ENCODE measurements around the gene C3orf49. TPM values are rescaled to one million over a fixed set of nuclear protein-coding genes. Genes with fewer than 3 reads are reported as not detected.
A peak's percentile ranks its signal among the peaks of the same experiment; 100 is the strongest.

Gene C3orf49
- total RNA-seq, 1 experiment from 2014 or later, result not detected

DNA sequence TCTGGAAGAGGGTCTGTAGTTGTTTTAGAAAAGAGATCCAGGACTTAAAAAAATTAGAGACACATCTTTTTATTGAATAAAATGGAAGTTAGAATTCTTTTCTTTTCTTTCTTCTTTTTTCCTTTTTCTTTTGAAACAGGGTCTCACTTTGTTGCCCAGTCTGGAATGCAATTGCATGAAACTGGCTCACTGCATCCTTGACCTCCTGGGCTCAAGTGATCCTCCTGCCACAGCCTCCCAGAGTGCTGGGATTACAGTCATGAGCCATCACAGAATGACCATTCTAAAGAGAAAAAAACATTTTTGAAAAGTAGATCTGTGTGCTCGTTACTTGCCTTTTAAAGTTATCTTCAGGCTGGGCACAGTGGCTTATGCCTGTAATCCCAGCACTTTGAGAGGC, 48.1 kb downstream of the C3orf49 start:
- no TSS peak for BruUV-seq (replicated peaks)
- Mint-ChIP-seq H3K36me3 (ENCODE audit: insufficient read depth, unreplicated experiment) (peaks cover 27% of the 10 kb centered on the region), H3K27ac (ENCODE audit: unreplicated experiment) (no peak overlapping the region), H3K27me3 (ENCODE audit: unreplicated experiment) (no peaks in the 10 kb centered on the region), H3K4me1 (ENCODE audit: low read depth, unreplicated experiment) (peaks cover 21% of the 10 kb centered on the region), H3K4me3 (ENCODE audit: low read depth, unreplicated experiment) (no peak overlapping the region), H3K9me3 (ENCODE audit: low read depth, unreplicated experiment) (no peaks in the 10 kb centered on the region)
- intact Hi-C loops (cut with micrococcal nuclease; ENCODE audit: unreplicated experiment), result loop anchor here (5.0 to 10.0 kb wide), 2 partner anchors 45 to 98 kb away; partner anchors contain the start of gene SCAANT1
- CTCF ChIA-PET, result no interaction called here
- TF ChIP-seq, protein P1, sequence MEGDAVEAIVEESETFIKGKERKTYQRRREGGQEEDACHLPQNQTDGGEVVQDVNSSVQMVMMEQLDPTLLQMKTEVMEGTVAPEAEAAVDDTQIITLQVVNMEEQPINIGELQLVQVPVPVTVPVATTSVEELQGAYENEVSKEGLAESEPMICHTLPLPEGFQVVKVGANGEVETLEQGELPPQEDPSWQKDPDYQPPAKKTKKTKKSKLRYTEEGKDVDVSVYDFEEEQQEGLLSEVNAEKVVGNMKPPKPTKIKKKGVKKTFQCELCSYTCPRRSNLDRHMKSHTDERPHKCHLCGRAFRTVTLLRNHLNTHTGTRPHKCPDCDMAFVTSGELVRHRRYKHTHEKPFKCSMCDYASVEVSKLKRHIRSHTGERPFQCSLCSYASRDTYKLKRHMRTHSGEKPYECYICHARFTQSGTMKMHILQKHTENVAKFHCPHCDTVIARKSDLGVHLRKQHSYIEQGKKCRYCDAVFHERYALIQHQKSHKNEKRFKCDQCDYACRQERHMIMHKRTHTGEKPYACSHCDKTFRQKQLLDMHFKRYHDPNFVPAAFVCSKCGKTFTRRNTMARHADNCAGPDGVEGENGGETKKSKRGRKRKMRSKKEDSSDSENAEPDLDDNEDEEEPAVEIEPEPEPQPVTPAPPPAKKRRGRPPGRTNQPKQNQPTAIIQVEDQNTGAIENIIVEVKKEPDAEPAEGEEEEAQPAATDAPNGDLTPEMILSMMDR (IDR thresholded peaks at IDR 0.05; ENCODE audit: unreplicated experiment), result no peak
- no peak for DNase-seq

DNA sequence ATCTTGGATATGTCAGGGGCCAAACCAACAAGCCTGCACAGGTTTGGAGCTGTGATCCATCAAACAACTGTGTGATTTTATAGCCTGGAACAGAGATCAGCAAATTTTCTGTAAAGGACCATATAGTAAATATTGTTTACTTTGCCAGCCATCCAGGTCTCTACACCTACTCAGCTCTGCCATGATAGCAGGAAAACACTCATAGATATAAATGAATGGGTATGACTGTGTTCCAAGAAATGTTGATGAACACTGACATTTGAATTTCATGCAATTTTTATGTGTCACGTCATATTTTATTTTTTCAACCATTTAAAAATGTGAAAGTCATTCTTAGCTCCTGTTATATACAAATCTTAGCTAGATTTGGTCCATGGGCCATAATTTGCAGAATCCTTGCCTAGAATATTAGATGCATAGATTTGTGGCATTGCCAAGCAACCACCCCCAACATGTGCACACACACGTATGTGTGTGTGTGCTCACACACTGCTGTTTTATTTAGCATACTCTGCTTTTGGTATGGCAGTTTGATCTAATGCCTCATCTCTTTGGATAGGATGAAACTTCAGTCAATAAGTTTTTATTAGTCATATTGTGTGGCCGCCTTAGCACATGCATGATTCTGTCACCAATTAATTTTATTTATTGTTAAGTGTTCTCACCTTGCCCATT, 51.0 kb downstream of the C3orf49 start:
- Mint-ChIP-seq H3K9me3 (ENCODE audit: low read depth, unreplicated experiment) (no peaks in the 10 kb centered on the region), H3K36me3 (ENCODE audit: insufficient read depth, unreplicated experiment) (peaks cover 4% of the 10 kb centered on the region), H3K4me1 (ENCODE audit: low read depth, unreplicated experiment) (peaks cover 11% of the 10 kb centered on the region), H3K27me3 (ENCODE audit: unreplicated experiment) (no peaks in the 10 kb centered on the region), H3K27ac (ENCODE audit: unreplicated experiment) (no peak overlapping the region), H3K4me3 (ENCODE audit: low read depth, unreplicated experiment) (no peak overlapping the region)
- TF ChIP-seq, protein P1 (IDR thresholded peaks at IDR 0.05; ENCODE audit: unreplicated experiment), result no peak
- CTCF ChIA-PET, result no interaction called here
- DNase-seq, result no peak
- BruUV-seq (replicated peaks), result no TSS peak
- intact Hi-C loops (cut with micrococcal nuclease; ENCODE audit: unreplicated experiment), result loop anchor here (5.0 to 10.0 kb wide), 2 partner anchors 42 to 95 kb away; partner anchors contain the start of gene SCAANT1

DNA sequence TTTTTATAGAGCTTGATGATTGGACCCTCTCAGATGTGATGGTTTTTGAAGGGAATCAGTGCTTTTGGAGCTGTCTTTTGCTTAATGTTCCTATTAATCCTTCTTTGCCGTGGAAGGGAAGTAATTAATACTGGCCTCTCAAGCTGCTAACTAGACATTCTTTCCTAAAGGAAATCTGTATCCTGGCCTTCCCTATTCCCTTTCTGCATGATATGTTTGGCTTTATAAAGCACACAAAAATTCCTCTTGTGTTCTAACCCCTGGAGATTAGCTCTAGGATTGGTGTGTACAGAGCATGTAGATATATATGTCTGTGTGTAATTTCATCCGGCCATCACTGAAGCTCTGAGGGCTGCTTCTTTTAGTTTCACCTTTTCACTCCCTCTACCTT, 51.5 kb downstream of the C3orf49 start:
- no peak overlapping the region for H3K27ac Mint-ChIP-seq (ENCODE audit: unreplicated experiment)
- BruUV-seq (replicated peaks), result no TSS peak
- no peak for DNase-seq
- peaks cover 11% of the 10 kb centered on the region for H3K4me1 Mint-ChIP-seq (ENCODE audit: low read depth, unreplicated experiment)
- no peaks in the 10 kb centered on the region for H3K9me3 Mint-ChIP-seq (ENCODE audit: low read depth, unreplicated experiment)
- intact Hi-C loops (cut with micrococcal nuclease; ENCODE audit: unreplicated experiment), result no loop called here
- no peaks in the 10 kb centered on the region for H3K36me3 Mint-ChIP-seq (ENCODE audit: insufficient read depth, unreplicated experiment)
- TF ChIP-seq, protein P1 (IDR thresholded peaks at IDR 0.05; ENCODE audit: unreplicated experiment), result no peak
- CTCF ChIA-PET, result no interaction called here
- no peak overlapping the region for H3K4me3 Mint-ChIP-seq (ENCODE audit: low read depth, unreplicated experiment)
- H3K27me3 Mint-ChIP-seq (ENCODE audit: unreplicated experiment), result no peaks in the 10 kb centered on the region

DNA sequence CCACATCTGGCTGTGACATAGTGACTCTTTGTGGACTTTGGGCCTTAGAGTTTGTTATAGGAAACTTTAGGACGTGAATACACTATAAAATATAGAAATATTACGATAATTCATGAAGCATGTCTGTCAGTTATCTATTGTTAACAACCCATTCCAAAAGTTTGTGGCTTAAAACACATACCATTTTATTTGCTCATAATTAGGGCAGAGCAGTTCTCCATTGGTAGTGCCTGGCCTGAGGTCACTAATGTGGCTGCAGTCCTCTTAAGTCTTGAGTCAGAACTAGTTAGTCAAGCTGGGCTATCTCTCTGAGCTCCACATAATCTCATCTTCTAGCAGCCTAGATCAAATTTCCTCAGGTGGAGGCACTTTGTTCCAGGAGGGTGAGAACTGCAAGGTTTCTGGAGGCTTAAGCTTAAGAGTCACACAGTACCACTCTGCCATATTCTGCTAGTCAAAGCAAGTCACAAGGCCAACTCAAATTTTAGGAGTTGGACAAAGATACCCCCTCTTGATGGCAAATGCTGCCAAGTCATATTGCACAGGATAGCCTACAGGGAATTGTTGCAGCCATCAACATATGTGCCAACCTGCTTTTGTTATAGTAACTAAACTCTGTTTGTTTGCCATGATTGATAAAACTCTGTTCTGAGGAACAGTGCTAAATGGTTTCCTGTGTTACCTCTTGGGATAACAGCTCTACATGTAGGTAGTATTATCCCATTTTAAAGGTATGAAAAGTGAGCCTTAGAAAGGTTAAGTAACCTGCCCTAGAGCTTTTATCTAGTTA, 53.2 kb downstream of the C3orf49 start:
- DNase-seq, result peak; percentile 6
- Mint-ChIP-seq H3K9me3 (ENCODE audit: low read depth, unreplicated experiment) (no peaks in the 10 kb centered on the region), H3K27ac (ENCODE audit: unreplicated experiment) (no peak overlapping the region), H3K36me3 (ENCODE audit: insufficient read depth, unreplicated experiment) (no peaks in the 10 kb centered on the region), H3K4me3 (ENCODE audit: low read depth, unreplicated experiment) (no peak overlapping the region), H3K27me3 (ENCODE audit: unreplicated experiment) (no peaks in the 10 kb centered on the region), H3K4me1 (ENCODE audit: low read depth, unreplicated experiment) (peaks cover 11% of the 10 kb centered on the region)
- BruUV-seq (replicated peaks), result no TSS peak
- TF ChIP-seq, protein P1 (IDR thresholded peaks at IDR 0.05; ENCODE audit: unreplicated experiment), result no peak
- intact Hi-C loops (cut with micrococcal nuclease; ENCODE audit: unreplicated experiment), result no loop called here
- CTCF ChIA-PET, result no interaction called here

All from Calu3 (cell line).